ENCODE measurements around the gene EFR3B. TPM values are rescaled to one million over a fixed set of nuclear protein-coding genes. Genes with fewer than 3 reads are reported as not detected.

The EFR3B gene
- total RNA-seq, 2 donors from 2014 or later, result 11.0 to 11.8 TPM

DNA sequence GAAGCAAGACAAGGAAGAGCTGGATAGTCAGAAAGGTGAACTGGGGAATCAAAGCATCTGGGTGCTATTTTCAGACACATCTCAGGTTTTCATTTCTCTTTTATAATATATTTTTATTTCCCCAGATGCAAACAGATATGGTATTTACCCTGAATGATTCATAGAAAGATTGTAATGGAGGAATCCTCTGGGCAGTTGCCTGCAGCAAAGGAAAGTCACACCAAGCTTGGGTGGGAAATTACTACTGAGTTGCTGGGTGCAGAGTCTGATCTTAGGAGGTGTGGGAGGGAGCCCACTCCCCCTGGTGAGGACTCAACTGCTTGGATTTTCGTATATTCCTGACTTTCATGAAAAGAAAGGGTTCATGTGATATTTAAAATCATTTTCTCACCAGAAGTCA lies 2.1 kb downstream of the EFR3B start:
- TF ChIP-seq, protein P1, sequence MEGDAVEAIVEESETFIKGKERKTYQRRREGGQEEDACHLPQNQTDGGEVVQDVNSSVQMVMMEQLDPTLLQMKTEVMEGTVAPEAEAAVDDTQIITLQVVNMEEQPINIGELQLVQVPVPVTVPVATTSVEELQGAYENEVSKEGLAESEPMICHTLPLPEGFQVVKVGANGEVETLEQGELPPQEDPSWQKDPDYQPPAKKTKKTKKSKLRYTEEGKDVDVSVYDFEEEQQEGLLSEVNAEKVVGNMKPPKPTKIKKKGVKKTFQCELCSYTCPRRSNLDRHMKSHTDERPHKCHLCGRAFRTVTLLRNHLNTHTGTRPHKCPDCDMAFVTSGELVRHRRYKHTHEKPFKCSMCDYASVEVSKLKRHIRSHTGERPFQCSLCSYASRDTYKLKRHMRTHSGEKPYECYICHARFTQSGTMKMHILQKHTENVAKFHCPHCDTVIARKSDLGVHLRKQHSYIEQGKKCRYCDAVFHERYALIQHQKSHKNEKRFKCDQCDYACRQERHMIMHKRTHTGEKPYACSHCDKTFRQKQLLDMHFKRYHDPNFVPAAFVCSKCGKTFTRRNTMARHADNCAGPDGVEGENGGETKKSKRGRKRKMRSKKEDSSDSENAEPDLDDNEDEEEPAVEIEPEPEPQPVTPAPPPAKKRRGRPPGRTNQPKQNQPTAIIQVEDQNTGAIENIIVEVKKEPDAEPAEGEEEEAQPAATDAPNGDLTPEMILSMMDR (conservative IDR thresholded peaks at IDR 0.05), result no peak
- DNase-seq, result no peak
- Histone ChIP-seq H3K4me1 (ENCODE audit: control insufficient read depth, insufficient read depth, low read length) (no peaks in the 10 kb centered on the region), H3K27me3 (ENCODE audit: control insufficient read depth, insufficient read depth, low read length, poor library complexity, severe bottlenecking) (peaks cover 32% of the 10 kb centered on the region), H3K9me3 (ENCODE audit: control insufficient read depth, low read length) (no peaks in the 10 kb centered on the region), H3K9ac (ENCODE audit: extremely low read depth, low read length, poor library complexity, severe bottlenecking) (no peak overlapping the region), H3K4me3 (ENCODE audit: low read length) (no peak overlapping the region), H3K36me3 (ENCODE audit: control insufficient read depth, insufficient read depth, low read length) (no peaks in the 10 kb centered on the region), H3K27ac (ENCODE audit: low read depth, low read length) (no peak overlapping the region)
- peak overlapping the region; percentile 78 for H3K4me3 Mint-ChIP-seq
- H3K36me3 Mint-ChIP-seq (ENCODE audit: low read depth), result peaks cover 4% of the 10 kb centered on the region
- peaks cover 15% of the 10 kb centered on the region for H3K4me1 Mint-ChIP-seq
- H3K9me3 Mint-ChIP-seq, result peaks cover 2% of the 10 kb centered on the region
- peaks cover 48% of the 10 kb centered on the region for H3K27me3 Mint-ChIP-seq (ENCODE audit: insufficient read depth)
- H3K27ac Mint-ChIP-seq, result no peak overlapping the region
- 89% methylated on average over 1 of the region's 1 CpG; no CpG with 5 or more reads in 1 of the 2 experiments for WGBS, 2 experiments (ENCODE audit: insufficient coverage in 1 of 2, insufficient read length in 1 of 2)

DNA sequence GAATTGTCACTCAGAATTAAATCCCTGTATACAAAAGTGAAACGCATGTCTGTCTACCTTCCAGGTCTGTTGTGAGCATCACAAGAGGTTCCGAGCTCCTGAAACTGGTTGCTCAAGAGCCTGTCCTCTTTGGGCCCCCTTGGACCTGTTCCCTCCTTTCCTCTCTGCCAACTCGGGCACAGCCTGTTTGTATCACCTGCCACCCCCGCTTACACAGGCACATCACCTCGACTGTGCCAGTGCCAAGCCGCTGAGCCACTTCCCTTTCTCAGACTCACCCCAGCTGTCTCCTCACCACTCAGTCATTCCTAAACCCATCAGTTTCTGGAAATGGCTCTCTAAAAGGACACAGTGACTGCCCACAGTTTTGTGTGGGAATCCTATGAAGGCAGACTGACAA lies 3.1 kb downstream of the EFR3B start:
- Histone ChIP-seq H3K9me3 (ENCODE audit: control insufficient read depth, low read length) (no peaks in the 10 kb centered on the region), H3K9ac (ENCODE audit: extremely low read depth, low read length, poor library complexity, severe bottlenecking) (no peak overlapping the region), H3K4me1 (ENCODE audit: control insufficient read depth, insufficient read depth, low read length) (no peaks in the 10 kb centered on the region), H3K27me3 (ENCODE audit: control insufficient read depth, insufficient read depth, low read length, poor library complexity, severe bottlenecking) (peaks cover 29% of the 10 kb centered on the region), H3K27ac (ENCODE audit: low read depth, low read length) (no peak overlapping the region), H3K36me3 (ENCODE audit: control insufficient read depth, insufficient read depth, low read length) (no peaks in the 10 kb centered on the region), H3K4me3 (ENCODE audit: low read length) (no peak overlapping the region)
- H3K36me3 Mint-ChIP-seq (ENCODE audit: low read depth), result peaks cover 4% of the 10 kb centered on the region
- 89 to 94% methylated on average over 2 to 6 of the region's 6 CpGs for WGBS, 2 experiments (ENCODE audit: insufficient coverage in 1 of 2, insufficient read length in 1 of 2)
- H3K4me1 Mint-ChIP-seq, result peaks cover 15% of the 10 kb centered on the region
- TF ChIP-seq, protein P1 (conservative IDR thresholded peaks at IDR 0.05), result no peak
- H3K4me3 Mint-ChIP-seq, result no peak overlapping the region
- H3K9me3 Mint-ChIP-seq, result peaks cover 2% of the 10 kb centered on the region
- no peak overlapping the region for H3K27ac Mint-ChIP-seq
- H3K27me3 Mint-ChIP-seq (ENCODE audit: insufficient read depth), result peaks cover 41% of the 10 kb centered on the region
- no peak for DNase-seq

DNA sequence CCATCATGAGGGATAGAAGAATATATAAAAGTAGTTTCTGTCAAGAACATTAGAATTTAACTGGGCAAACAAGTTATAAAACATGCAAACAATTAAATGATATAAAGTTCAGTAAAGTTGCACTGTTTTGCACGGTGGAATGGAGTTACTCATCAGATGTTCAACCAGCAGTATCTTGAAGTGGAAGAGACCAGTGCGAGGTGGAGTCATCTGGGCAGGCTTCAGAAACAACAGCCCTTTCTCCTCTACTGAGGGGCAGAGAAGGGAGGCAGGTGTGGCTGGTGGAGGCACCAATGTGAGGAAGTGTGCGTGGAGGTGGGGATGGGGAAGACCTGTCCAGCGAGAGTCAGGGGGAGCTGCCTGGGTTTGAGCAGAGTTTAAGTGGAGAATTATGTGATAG lies 7.5 kb downstream of the EFR3B start:
- Mint-ChIP-seq H3K27me3 (ENCODE audit: insufficient read depth) (peaks cover 10% of the 10 kb centered on the region), H3K27ac (no peak overlapping the region)
- H3K36me3 ChIP-seq (ENCODE audit: control insufficient read depth, insufficient read depth, low read length), result no peaks in the 10 kb centered on the region

More for the DNA sequence above, 7.5 kb downstream of the EFR3B start:
- Mint-ChIP-seq H3K4me3 (no peak overlapping the region), H3K36me3 (ENCODE audit: low read depth) (peaks cover 4% of the 10 kb centered on the region), H3K4me1 (no peaks in the 10 kb centered on the region), H3K9me3 (peaks cover 2% of the 10 kb centered on the region)
- Histone ChIP-seq H3K9me3 (ENCODE audit: control insufficient read depth, low read length) (no peaks in the 10 kb centered on the region), H3K9ac (ENCODE audit: extremely low read depth, low read length, poor library complexity, severe bottlenecking) (no peak overlapping the region), H3K27me3 (ENCODE audit: control insufficient read depth, insufficient read depth, low read length, poor library complexity, severe bottlenecking) (no peaks in the 10 kb centered on the region), H3K4me1 (ENCODE audit: control insufficient read depth, insufficient read depth, low read length) (no peaks in the 10 kb centered on the region), H3K27ac (ENCODE audit: low read depth, low read length) (no peak overlapping the region), H3K4me3 (ENCODE audit: low read length) (no peak overlapping the region)
- DNase-seq, result no peak
- WGBS, 2 experiments (ENCODE audit: insufficient coverage in 1 of 2, insufficient read length in 1 of 2), result 92 to 100% methylated on average over 3 to 4 of the region's 4 CpGs
- TF ChIP-seq, protein P1 (conservative IDR thresholded peaks at IDR 0.05), result no peak

Data from endodermal cell (in vitro differentiated cells).